ENCODE data around the gene PNRC1. TPM values are rescaled to one million over a fixed set of nuclear protein-coding genes. Genes with fewer than 3 reads are reported as not detected.

The PNRC1 gene
- total RNA-seq, 1 donor from 2014 or later, result 135 TPM

- H3K9me3 Mint-ChIP-seq (ENCODE audit: unreplicated experiment), result no peaks in the 10 kb centered on the region
- peak overlapping the region; percentile 12 for H3K4me3 Mint-ChIP-seq (ENCODE audit: unreplicated experiment)
- no peak overlapping the region for H3K27ac Mint-ChIP-seq (ENCODE audit: unreplicated experiment)
- peaks cover 20% of the 10 kb centered on the region for H3K4me1 Mint-ChIP-seq (ENCODE audit: unreplicated experiment)
- DNase-seq (ENCODE audit: low spot score), result no peak
- no peak for TF ChIP-seq CTCF (IDR thresholded peaks at IDR 0.05; ENCODE audit: unreplicated experiment)
- H3K36me3 Mint-ChIP-seq (ENCODE audit: low read depth, unreplicated experiment), result peaks cover 33% of the 10 kb centered on the region
- peaks cover 7% of the 10 kb centered on the region for H3K27me3 Mint-ChIP-seq (ENCODE audit: unreplicated experiment)
These were observed 4.0 kb downstream of the PNRC1 start for GRCh38 chr6:89084542-89084941.

GRCh38 chr6:89084954-89085353 is 4.4 kb downstream of the PNRC1 start:
- no peak for TF ChIP-seq CTCF (IDR thresholded peaks at IDR 0.05; ENCODE audit: unreplicated experiment)
- Mint-ChIP-seq H3K4me3 (ENCODE audit: unreplicated experiment) (peak overlapping the region; percentile 12), H3K27me3 (ENCODE audit: unreplicated experiment) (peaks cover 4% of the 10 kb centered on the region), H3K27ac (ENCODE audit: unreplicated experiment) (no peak overlapping the region), H3K4me1 (ENCODE audit: unreplicated experiment) (peaks cover 20% of the 10 kb centered on the region), H3K9me3 (ENCODE audit: unreplicated experiment) (no peaks in the 10 kb centered on the region), H3K36me3 (ENCODE audit: low read depth, unreplicated experiment) (peaks cover 33% of the 10 kb centered on the region)
- DNase-seq (ENCODE audit: low spot score), result no peak

GRCh38 chr6:89085409-89086205 is 5.1 kb downstream of the PNRC1 start:
- Mint-ChIP-seq H3K27ac (ENCODE audit: unreplicated experiment) (no peak overlapping the region), H3K4me1 (ENCODE audit: unreplicated experiment) (peaks cover 20% of the 10 kb centered on the region), H3K36me3 (ENCODE audit: low read depth, unreplicated experiment) (peaks cover 33% of the 10 kb centered on the region), H3K9me3 (ENCODE audit: unreplicated experiment) (no peaks in the 10 kb centered on the region), H3K4me3 (ENCODE audit: unreplicated experiment) (no peak overlapping the region), H3K27me3 (ENCODE audit: unreplicated experiment) (peaks cover 2% of the 10 kb centered on the region)
- DNase-seq (ENCODE audit: low spot score), result no peak
- no peak for TF ChIP-seq CTCF (IDR thresholded peaks at IDR 0.05; ENCODE audit: unreplicated experiment)

- no peaks in the 10 kb centered on the region for H3K9me3 Mint-ChIP-seq (ENCODE audit: unreplicated experiment)
- H3K36me3 Mint-ChIP-seq (ENCODE audit: low read depth, unreplicated experiment), result peaks cover 24% of the 10 kb centered on the region
- no peak for TF ChIP-seq CTCF (IDR thresholded peaks at IDR 0.05; ENCODE audit: unreplicated experiment)
- no peak overlapping the region for H3K4me3 Mint-ChIP-seq (ENCODE audit: unreplicated experiment)
- H3K27me3 Mint-ChIP-seq (ENCODE audit: unreplicated experiment), result peaks cover 2% of the 10 kb centered on the region
- H3K4me1 Mint-ChIP-seq (ENCODE audit: unreplicated experiment), result peaks cover 10% of the 10 kb centered on the region
- H3K27ac Mint-ChIP-seq (ENCODE audit: unreplicated experiment), result no peak overlapping the region
- DNase-seq (ENCODE audit: low spot score), result no peak
These were observed 7.3 kb downstream of the PNRC1 start for GRCh38 chr6:89087881-89088280.

- Mint-ChIP-seq H3K4me1 (ENCODE audit: unreplicated experiment) (no peaks in the 10 kb centered on the region), H3K9me3 (ENCODE audit: unreplicated experiment) (no peaks in the 10 kb centered on the region), H3K27ac (ENCODE audit: unreplicated experiment) (no peak overlapping the region), H3K4me3 (ENCODE audit: unreplicated experiment) (no peak overlapping the region), H3K36me3 (ENCODE audit: low read depth, unreplicated experiment) (no peaks in the 10 kb centered on the region), H3K27me3 (ENCODE audit: unreplicated experiment) (no peaks in the 10 kb centered on the region)
- DNase-seq (ENCODE audit: low spot score), result no peak
- TF ChIP-seq CTCF (IDR thresholded peaks at IDR 0.05; ENCODE audit: unreplicated experiment), result no peak
These were observed 17.9 kb downstream of the PNRC1 start for GRCh38 chr6:89098461-89098860.

Data from endothelial cell (in vitro differentiated cells).